Measurements from ENCODE around the gene HM13.
"Not testable (repeated sequence)": the region's sequence is repeated elsewhere in the genome, so short reads cannot be mapped to it uniquely, and the experiment has no call there.

HM13 gene

DNA sequence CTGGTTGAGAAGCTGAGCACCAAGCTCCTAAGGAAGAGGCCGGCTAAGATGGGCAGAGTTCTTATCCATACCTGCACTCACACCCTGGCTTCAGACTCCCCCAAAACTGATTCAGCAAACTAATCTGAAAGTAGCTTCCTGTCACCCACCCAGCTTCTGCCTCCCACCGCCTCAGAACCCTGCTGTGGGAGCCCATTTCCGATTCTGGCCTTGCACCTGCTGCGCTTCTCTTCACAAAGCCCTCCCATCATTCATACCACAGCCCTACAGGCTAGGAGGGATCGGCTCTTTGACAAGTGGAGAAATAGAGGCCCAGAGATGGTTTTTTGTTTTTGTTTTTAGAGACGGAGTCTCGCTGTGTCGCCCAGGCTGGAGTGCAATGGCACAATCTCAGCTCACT lies 28.7 kb downstream of the HM13 start:
- DNase-seq (ENCODE audit: insufficient read length, low spot score) (no peak), FAIRE-seq (no peak)
- TF ChIP-seq CTCF (IDR thresholded peaks at IDR 0.05; ENCODE audit: insufficient read depth, missing control alignments), result no peak

- DNase-seq (ENCODE audit: insufficient read length, low spot score) (no peak), FAIRE-seq (no peak)
- TF ChIP-seq CTCF (IDR thresholded peaks at IDR 0.05; ENCODE audit: insufficient read depth, missing control alignments), result no peak
Measured at GRCh38 chr20:31543966-31544598, 29.8 kb downstream of the HM13 start.

- no peak for FAIRE-seq
- no peak for DNase-seq (ENCODE audit: insufficient read length, low spot score)
- TF ChIP-seq CTCF (IDR thresholded peaks at IDR 0.05; ENCODE audit: insufficient read depth, missing control alignments), result no peak
Measured at GRCh38 chr20:31544600-31544999, 30.4 kb downstream of the HM13 start.

DNA sequence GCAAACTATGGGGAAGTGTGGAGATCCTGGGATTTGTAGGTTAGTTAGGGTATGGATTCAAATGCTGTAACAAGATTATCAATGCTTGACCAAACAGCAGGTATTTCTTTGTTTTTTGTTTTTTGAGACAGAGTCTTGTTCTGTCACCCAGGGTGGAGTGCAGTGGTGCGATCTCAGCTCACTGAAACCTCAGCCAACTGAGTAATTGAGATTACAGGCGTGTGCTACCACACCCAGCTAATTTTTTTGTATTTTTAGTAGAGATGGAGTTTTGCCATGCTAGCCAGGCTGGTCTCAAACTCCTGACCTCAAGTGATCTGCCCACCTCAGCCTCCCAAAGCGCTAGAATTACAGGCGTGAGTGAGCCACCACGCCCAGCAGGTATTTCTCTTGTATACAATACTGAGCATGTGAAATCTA lies 31.4 kb downstream of the HM13 start:
- FAIRE-seq, result not testable (repeated sequence)

DNA sequence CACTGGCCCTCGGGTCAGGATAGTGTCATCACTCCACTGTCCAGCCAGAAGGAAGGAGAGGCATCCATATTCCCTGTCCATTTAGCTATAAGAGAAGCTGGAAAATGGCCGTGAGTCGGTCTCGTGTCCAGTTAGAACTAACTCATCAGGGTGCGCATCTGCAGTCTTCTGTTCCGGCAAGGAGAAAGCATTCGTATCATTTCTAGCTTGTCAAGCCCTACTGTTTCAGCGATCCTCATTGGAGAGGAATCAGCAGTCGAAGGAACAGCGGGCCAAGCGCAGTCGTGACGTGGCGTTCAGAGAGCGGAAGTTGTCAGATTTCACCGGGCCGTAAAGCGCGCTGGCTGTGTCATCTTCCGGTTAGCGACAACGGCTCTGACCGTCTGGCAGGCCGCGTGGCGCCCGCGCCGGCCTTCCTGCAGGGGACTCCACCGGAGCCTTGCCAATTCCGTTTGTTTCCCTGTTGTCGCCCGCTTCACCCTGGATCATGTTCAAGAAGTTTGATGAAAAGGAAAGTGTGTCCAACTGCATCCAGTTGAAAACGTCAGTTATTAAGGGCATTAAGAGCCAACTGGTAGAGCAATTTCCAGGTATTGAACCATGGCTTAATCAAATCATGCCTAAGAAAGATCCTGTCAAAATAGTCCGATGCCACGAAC lies 32.9 kb downstream of the HM13 start:
- DNase-seq (ENCODE audit: insufficient read length, low spot score), result peak; percentile 48
- no peak for FAIRE-seq
- no peak for TF ChIP-seq CTCF (IDR thresholded peaks at IDR 0.05; ENCODE audit: insufficient read depth, missing control alignments)

More for the DNA sequence above, 31.4 kb downstream of the HM13 start:
- not testable (repeated sequence) for DNase-seq (ENCODE audit: insufficient read length, low spot score)

DNA sequence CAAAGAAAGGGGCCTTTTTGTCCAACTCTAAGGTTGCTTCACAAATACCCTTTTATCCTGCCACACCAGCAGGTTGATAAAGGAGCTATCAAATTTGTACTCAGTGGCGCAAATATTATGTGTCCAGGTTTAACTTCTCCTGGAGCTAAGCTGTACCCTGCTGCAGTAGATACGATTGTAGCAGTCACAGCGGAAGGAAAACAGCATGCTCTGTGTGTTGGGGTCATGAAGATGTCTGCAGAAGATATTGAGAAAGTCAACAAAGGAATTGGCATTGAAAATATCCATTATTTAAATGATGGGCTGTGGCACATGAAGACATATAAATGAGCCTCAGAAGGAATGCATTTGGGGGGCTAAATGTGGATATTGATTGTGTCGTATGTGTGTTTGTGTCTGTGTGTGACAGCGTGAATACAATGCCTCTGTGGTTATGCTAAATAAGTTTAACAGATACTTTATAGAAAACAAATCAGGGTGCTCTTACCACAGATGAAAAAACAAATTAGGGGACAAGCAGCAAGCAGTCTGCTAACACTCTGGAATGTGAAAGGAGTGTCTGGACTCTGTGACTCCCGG lies 33.6 kb downstream of the HM13 start:
- FAIRE-seq (no peak), DNase-seq (ENCODE audit: insufficient read length, low spot score) (no peak)
- TF ChIP-seq CTCF (IDR thresholded peaks at IDR 0.05; ENCODE audit: insufficient read depth, missing control alignments), result no peak

- no peak for TF ChIP-seq CTCF (IDR thresholded peaks at IDR 0.05; ENCODE audit: insufficient read depth, missing control alignments)
- FAIRE-seq (no peak), DNase-seq (ENCODE audit: insufficient read length, low spot score) (no peak)
Measured at GRCh38 chr20:31548820-31549512, 34.7 kb downstream of the HM13 start.
